AG09319 (cell line): Measurements from ENCODE around the gene MBNL2.

Source experiments
- DNase-seq: peaks from one replicate; pipeline ENCODE4 v3.0.0-alpha.2; 2010; ENCODE audit warnings: low read depth; ENCODE audit errors: extremely low read depth
- CTCF ChIP-seq: IDR thresholded peaks from 2 replicates; pipeline ENCODE4 v1.5.1; 2011; ENCODE audit warnings: low read depth, mild to moderate bottlenecking, inconsistent platforms, low read length, moderate library complexity

MBNL2 gene

GRCh38 chr13:97252735-97253134 lies 30.6 kb downstream of the MBNL2 start:
- TF ChIP-seq CTCF, result no peak
- DNase-seq, result no peak

- no peak for TF ChIP-seq CTCF
Measured at GRCh38 chr13:97253581-97254293, 31.6 kb downstream of the MBNL2 start.

GRCh38 chr13:97254816-97255215 lies 32.7 kb downstream of the MBNL2 start:
- no peak for DNase-seq
- no peak for TF ChIP-seq CTCF

More at GRCh38 chr13:97253581-97254293, 31.6 kb downstream of the MBNL2 start:
- DNase-seq, result no peak

GRCh38 chr13:97255515-97256021 lies 33.4 kb downstream of the MBNL2 start:
- TF ChIP-seq CTCF, result no peak
- DNase-seq, result no peak

GRCh38 chr13:97256343-97256783 lies 34.2 kb downstream of the MBNL2 start:
- DNase-seq, result peak; percentile 83
- no peak for TF ChIP-seq CTCF

- DNase-seq, result no peak
- TF ChIP-seq CTCF, result no peak
Measured at GRCh38 chr13:97257228-97257755, 35.2 kb downstream of the MBNL2 start.
